ENCODE measurements around the gene MED9. TPM values are rescaled to one million over a fixed set of nuclear protein-coding genes. Genes with fewer than 3 reads are reported as not detected.

The MED9 gene
- total RNA-seq, 1 donor from 2014 or later = 13.8 TPM

GRCh38 chr17:17514361-17514992 lies 37.7 kb downstream of the MED9 start:
- intact Hi-C loops (cut with DNase I) = no loop called here
- no peak for DNase-seq
- H3K36me3 ChIP-seq = no peaks in the 10 kb centered on the region
- H3K27ac ChIP-seq = no peak overlapping the region
- no peaks in the 10 kb centered on the region for H3K9me3 ChIP-seq
- no peak for TF ChIP-seq CTCF (IDR thresholded peaks at IDR 0.05)
- no peak for ATAC-seq
- H3K4me1 ChIP-seq = no peaks in the 10 kb centered on the region
- no peaks in the 10 kb centered on the region for H3K27me3 ChIP-seq
- no peak overlapping the region for H3K4me3 ChIP-seq

- ATAC-seq = no peak
- no peak for TF ChIP-seq CTCF (IDR thresholded peaks at IDR 0.05)
- no peaks in the 10 kb centered on the region for H3K27me3 ChIP-seq
- intact Hi-C loops (cut with DNase I) = no loop called here
- DNase-seq = no peak
- H3K36me3 ChIP-seq = no peaks in the 10 kb centered on the region
- no peaks in the 10 kb centered on the region for H3K9me3 ChIP-seq
- no peak overlapping the region for H3K4me3 ChIP-seq
- no peak overlapping the region for H3K27ac ChIP-seq
- no peaks in the 10 kb centered on the region for H3K4me1 ChIP-seq
Measured at GRCh38 chr17:17514993-17515933, 38.5 kb downstream of the MED9 start.

- Histone ChIP-seq H3K4me3 (no peak overlapping the region), H3K4me1 (no peaks in the 10 kb centered on the region), H3K27ac (no peak overlapping the region), H3K27me3 (no peaks in the 10 kb centered on the region), H3K36me3 (no peaks in the 10 kb centered on the region), H3K9me3 (no peaks in the 10 kb centered on the region)
- intact Hi-C loops (cut with DNase I) = no loop called here
- TF ChIP-seq CTCF (IDR thresholded peaks at IDR 0.05) = no peak
- DNase-seq (no peak), ATAC-seq (no peak)
Measured at GRCh38 chr17:17515934-17516930, 39.4 kb downstream of the MED9 start.

- H3K27ac ChIP-seq = no peak overlapping the region
- TF ChIP-seq CTCF (IDR thresholded peaks at IDR 0.05) = no peak
- no peaks in the 10 kb centered on the region for H3K9me3 ChIP-seq
- no peaks in the 10 kb centered on the region for H3K36me3 ChIP-seq
- H3K4me1 ChIP-seq = no peaks in the 10 kb centered on the region
- intact Hi-C loops (cut with DNase I) = no loop called here
- no peaks in the 10 kb centered on the region for H3K27me3 ChIP-seq
- ATAC-seq (no peak), DNase-seq (no peak)
- H3K4me3 ChIP-seq = no peak overlapping the region
Measured at GRCh38 chr17:17516941-17517720, 40.3 kb downstream of the MED9 start.

- Histone ChIP-seq H3K27me3 (no peaks in the 10 kb centered on the region), H3K36me3 (no peaks in the 10 kb centered on the region), H3K4me3 (no peak overlapping the region), H3K9me3 (no peaks in the 10 kb centered on the region), H3K4me1 (no peaks in the 10 kb centered on the region), H3K27ac (no peak overlapping the region)
- intact Hi-C loops (cut with DNase I) = no loop called here
- no peak for TF ChIP-seq CTCF (IDR thresholded peaks at IDR 0.05)
- no peak for DNase-seq
- no peak for ATAC-seq
Measured at GRCh38 chr17:17518014-17518413, 41.2 kb downstream of the MED9 start.

Measured in upper lobe of right lung (tissue), 1 donor.